CD4-positive, alpha-beta T cell treated with Interferon gamma for 1 hour (primary cell): ENCODE results near the gene TJP3.

Source experiments
- DNase-seq: peaks from one replicate; pipeline ENCODE4 v3.0.0-alpha.2; 2020

TJP3 gene

DNA sequence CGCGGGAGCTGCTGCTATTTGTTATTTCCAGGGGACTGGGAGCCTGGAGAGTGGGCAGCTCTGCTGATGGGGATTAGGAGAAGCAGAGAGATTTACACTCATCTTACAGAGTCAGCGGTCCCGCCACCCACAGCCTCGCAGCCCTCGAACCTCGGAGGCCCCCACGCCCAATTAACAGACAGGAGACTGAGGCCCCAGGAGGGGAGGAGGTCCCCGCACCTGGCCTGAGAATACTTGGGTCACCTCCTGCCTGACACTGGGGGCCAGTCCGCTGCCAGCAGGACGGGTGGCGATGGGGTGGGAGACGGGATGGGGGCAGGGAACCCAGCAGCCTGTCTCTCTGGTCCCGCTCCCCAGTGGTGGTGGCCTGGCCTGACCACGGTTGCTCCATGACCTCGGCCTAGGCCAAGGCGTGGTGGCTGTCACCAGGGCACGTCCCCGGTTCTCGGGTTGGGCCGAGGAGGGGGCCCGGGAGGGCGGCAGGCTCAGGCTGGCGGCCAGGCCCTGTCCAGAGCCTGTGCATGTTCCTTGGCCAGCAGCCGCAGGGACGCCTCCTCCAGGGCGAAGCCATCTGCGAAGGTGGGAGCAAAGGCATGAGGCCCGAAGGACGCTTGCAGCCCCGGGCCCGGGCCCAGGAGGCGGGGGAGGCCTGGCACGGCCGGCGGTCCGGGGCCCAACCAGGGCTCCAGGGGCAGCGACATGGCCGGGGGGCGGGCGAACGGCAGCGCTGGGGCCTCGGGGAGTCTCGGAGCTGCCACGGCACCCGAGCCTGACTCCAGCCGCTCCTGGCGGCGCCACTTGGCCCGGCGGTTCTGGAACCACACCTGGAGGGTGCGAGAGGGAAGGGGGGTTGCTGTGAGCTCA, 62.2 kb downstream of the TJP3 start:
- DNase-seq = no peak

DNA sequence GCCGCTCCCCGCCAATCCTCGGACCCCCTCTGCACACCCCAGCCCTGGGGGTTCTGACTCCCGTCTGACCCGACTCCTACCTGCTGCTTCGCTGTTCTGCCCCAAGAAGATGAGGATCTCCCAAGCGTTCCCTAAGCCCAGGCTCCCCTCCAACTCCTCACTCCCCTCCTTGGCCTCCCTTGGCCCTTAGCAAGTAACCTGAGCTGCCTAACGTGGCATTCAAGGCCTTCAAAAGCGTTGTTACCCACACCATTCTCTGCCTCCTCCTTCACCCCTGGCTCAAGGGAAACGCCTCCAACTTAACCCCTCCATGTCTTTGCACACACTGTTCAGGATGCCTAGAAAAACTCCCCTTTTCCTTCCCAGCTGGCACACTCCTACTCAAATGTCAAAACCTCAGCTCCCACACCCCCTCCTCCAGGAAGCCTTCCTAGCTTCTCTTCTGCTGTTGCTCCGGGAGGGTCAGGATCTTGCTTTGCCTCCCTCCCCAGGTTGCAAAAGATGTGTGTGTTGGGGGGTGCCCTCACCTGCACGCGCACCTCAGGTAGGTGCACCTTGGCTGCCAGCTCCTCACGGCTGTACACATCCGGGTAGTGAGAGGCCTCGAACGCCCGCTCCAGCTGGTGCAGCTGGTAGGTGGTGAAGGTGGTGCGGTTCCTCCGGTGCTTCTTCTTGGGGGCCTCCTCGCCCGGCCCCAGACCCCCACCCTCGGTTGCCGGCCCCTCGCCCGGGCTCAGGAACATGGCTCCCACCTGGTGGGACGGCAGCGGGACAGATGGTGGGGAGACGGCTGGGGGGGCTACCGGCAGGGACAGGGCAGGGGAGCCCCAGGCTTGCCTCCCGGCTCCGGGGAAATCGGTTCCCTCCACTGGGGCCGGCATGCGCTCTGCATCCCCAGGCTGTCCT, 63.1 kb downstream of the TJP3 start:
- DNase-seq = no peak

DNA sequence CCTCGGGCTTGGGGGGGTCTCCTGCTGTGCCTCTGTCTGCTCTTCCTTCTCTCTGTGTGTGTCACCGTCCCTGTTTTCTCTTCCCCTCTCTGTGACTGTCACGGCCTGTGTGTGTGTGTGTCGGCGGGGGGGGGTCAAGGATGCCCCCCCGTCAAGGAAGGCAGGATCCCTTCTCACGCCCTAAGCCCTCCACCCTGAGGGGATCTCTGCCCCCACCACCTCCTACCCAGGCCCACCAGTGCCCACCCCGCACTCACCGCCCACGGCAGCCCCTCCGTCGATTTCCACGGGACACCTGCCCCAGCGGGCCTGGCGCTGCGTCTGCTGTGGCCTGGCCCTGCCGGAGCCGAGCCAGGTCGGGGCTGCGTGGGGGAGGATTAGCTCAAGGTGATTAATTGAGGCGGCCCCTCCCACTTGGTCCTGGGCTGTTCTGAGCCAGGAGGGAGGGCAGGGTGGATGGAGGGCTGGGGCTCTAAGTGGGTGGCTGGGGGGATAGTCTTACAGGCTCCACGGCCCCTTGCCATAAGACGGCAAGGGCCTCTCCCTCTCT, 63.8 kb downstream of the TJP3 start, which contains the start of gene RAX2:
RAX2 (minus strand) TSS at position 323 of the 550 bp plus-strand sequence. CDS start 486 bp downstream, outside the sequence.
- no peak for DNase-seq

GRCh38 chr19:3773814-3774515, 65.8 kb downstream of the TJP3 start:
- DNase-seq = no peak

- no peak for DNase-seq
These were observed 66.6 kb downstream of the TJP3 start for GRCh38 chr19:3774621-3775373.

- no peak for DNase-seq
These were observed 67.2 kb downstream of the TJP3 start for GRCh38 chr19:3775374-3775711.

DNA sequence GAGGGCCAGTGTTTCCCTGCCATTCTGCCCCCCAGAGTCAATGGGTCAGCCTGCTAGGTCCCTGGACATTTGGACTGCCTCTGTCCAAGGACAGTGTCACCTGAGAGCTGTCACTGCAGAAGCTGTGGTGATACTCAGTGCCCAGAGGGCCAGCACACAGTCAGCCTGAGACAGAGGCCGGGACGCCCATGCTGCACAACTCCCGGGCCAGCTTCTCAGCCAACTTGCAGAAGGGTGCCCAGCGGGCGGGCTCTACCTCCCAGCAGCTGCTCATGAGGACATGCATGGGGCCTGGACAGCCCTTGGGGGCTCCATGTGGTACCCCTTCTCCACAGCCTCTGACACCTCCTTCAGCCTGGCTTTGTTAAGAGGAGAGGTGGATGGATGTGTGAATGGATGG, 67.6 kb downstream of the TJP3 start:
- DNase-seq = no peak

GRCh38 chr19:3776479-3777040, 68.4 kb downstream of the TJP3 start:
- no peak for DNase-seq

DNA sequence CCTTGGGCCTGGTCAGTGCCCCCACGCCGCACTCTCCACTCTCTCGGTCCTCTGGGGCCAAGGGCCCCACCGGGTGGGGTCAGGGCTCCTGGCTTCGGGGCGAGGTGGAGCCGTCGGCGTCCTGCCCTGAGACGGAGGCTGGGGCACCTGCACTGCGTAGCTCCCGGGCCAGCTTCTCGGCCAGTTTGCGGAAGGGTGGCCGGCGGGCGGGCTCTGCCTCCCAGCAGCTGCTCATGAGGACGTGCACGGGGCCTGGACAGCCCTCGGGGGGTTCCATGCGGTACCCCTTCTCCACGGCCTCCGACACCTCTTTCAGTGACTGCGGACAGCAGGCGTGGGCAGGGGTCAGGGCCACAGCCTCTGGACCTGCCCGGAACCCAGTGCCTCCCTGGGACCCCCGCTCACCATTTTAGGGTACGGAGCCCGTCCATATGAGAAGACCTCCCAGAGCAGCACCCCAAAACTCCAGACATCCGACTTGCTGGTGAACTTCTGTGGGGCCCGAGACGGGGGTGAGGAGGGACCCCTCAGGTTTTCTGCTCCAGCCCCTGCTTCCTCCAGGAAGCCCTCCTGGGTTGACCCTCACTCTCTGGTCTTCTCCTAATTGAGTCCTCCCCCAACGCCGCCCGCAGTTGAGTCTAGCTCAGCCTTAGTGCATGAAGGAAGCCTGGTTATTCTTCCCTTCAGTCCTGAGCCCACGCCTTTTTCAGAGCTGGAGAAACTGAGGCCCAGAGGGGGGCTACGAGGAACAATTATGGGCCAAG, 70.1 kb downstream of the TJP3 start:
- no peak for DNase-seq

- no peak for DNase-seq
These were observed 70.9 kb downstream of the TJP3 start for GRCh38 chr19:3778899-3779723.

DNA sequence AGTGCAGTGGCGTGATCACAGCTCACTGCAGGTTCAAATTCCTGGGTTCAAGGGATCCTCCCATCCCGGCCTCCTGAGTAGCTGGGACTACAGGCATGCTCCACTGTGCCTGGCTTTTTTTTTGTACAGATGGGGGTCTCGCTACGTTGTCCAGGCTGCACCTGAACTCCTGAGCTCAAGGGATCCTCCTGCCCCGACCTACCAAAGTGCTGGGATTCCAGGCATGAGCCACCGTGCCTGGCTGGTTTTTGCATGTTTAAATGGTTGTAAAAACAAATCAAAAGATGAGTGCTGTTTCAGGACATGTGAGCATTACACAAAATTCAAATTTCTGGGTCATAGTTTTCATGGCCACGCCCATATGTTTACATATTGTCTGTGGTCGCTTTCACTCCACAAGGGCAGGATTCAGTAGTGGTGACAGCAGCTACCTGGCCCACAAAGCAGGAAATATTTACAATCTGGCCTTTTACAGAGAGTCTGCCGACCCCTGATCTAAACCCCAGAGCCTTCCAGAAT, 72.7 kb downstream of the TJP3 start:
- DNase-seq = no peak

- DNase-seq = no peak
These were observed 73.4 kb downstream of the TJP3 start for GRCh38 chr19:3781603-3782002.

DNA sequence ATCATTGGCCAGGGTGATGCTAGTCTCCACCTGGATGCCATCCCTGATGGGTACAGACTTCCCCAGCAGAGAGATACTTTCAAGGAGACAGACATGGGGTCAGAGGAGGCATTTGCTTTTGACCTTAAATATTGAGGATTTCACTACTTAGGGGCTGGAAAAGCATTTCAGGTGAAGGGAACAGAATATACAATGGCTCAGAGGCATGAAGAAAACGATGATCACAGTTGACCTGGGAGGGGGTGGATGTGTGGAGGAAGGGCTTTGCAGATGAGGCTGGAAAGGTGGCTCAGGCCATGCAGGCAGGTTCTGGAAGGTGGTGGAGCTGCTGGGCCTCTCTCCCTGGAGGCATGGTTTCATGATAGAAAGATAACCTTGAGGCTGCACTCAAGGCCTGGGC, 74.1 kb downstream of the TJP3 start:
- no peak for DNase-seq

DNA sequence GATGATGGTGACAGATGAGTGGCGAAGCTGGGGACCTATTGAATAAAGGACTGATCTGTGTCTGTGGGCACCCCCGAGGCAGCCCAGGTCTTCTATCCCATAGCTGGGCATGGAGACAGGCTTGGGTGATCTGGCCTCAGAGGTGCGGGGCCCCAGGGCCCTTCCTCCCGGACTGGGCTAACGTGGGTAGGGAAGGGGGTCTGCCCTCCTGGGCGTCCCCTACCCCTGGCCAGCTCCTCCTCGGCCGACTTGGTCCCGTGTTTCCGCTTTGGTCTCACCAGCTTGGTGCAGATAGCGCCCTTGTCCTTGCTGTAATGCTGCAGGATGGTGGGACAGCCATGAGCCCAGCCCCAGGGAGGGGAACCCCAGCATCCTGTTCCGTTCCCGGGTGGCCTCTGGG, 74.7 kb downstream of the TJP3 start:
- DNase-seq = no peak

DNA sequence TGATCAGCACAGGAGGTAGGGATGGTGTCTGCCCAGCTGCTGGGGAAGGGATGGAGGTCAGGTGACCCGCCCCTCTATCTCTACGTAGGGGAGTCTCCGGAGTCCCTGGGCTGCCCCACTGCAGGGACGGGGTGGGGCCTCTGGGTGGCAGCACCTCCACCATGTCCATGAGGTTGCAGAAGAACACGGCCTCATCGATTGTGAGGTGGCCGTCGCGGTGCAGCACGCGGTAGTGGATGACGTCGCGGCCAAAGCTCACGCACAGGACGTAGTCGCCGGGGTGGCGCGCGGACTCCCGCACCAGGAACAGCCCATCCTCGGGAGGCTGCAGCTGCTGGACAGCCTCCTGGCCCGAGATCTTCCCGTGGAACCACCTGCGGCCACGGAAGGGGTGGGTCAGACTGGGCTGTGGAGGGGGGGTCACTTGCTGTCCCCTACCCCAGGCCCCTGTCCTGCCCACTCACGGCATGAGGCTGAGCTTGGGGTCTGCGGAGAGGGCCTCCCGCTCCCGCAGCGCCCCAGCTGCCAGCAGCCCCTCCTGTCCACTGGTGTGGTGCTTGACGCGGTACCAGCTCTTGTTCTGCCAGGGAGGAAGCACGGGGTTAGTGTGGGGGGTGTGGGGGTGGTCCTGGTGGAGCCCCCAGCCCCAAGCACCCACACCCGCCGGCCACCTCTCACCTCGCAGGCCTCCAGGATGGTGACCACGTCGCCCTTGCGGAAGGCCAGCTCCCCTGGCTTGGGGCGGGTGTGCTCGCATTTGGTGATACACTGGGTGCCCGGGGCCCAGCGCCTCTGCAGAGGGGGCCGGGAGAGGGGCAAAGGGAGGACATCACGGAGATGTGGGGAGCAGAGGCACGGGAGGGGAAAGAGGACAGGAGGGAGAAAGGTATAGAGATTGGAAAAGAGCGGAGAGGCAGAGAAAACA, 75.7 kb downstream of the TJP3 start:
- peak; percentile 47 for DNase-seq

- DNase-seq = no peak
These were observed 76.6 kb downstream of the TJP3 start for GRCh38 chr19:3784607-3785450.

DNA sequence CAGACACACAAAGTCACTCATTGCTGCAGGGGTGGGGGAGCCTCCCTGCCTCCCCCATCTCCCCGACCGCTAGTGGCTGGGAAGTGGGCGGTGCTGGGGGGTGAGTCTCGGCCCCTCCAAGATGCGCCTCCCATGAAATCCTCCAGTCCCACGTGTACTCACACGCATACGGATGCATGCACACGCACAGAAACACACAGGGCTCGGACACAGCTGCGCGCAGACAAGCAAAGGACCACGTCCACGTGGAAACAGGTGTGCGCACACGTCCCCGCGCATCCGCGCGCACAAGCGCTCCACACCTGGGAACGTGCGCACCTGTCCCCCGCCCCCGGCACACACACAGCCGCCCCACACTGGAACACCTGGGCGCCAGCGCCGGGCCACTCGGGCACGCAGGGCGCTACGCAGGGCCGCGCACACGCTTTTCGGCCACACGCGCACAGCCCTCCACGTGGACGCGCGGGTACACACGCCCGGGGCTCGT, 77.3 kb downstream of the TJP3 start:
- peak; percentile 7 for DNase-seq
